Nucleus accumbens (tissue), 56 donors: ENCODE data around the gene IL20.

Source experiments
- DNase-seq, 56 donors: peaks; one replicate each; lab custom pipeline; 2025; lab: John Stamatoyannopoulos, UW

The IL20 gene

GRCh38 chr1:206898915-206899431, 33.5 kb downstream of the IL20 start:
- DNase-seq, result no peak

DNA sequence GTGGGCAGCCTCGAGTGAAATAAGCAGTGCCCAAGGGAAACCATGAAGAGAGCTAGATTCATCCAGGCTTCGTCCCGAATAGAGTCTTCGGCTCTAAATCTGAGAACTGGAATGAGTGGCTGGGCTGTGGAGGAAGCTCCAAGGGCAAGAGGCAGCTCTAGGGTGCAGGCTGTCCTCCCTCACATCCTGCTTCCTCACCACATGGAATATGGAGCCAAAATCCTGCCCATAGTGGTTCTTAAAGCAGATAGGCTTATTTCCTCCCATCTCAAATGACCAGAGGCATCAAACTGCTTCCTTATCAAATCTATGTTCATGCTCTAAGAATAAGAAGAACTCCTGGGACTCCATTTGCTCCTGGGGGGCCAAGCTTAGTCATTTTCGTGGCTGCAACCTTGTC, 34.3 kb downstream of the IL20 start:
- DNase-seq, result no peak

GRCh38 chr1:206900149-206900548, 34.7 kb downstream of the IL20 start:
- no peak for DNase-seq

GRCh38 chr1:206901944-206902343, 36.5 kb downstream of the IL20 start:
- DNase-seq, result no peak

- DNase-seq, result no peak
These were observed 37.3 kb downstream of the IL20 start for GRCh38 chr1:206902702-206903101.

DNA sequence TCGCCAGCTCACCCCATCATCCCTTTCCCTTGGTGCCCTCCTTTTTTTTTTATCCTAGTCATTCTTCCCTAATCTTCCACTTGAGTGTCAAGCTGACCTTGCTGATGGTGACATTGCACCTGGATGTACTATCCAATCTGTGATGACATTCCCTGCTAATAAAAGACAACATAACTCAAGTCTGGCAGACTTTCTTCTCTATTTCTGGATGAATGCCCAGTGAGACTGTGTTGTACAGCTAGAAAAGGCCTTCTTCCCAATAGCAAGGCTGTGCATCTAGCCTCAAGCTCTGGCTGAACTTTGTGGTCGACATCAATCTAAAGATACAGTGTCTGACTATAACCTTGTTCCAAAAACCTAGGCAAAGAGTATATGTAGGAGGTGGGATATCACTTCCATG, 38.3 kb downstream of the IL20 start:
- no peak for DNase-seq

DNA sequence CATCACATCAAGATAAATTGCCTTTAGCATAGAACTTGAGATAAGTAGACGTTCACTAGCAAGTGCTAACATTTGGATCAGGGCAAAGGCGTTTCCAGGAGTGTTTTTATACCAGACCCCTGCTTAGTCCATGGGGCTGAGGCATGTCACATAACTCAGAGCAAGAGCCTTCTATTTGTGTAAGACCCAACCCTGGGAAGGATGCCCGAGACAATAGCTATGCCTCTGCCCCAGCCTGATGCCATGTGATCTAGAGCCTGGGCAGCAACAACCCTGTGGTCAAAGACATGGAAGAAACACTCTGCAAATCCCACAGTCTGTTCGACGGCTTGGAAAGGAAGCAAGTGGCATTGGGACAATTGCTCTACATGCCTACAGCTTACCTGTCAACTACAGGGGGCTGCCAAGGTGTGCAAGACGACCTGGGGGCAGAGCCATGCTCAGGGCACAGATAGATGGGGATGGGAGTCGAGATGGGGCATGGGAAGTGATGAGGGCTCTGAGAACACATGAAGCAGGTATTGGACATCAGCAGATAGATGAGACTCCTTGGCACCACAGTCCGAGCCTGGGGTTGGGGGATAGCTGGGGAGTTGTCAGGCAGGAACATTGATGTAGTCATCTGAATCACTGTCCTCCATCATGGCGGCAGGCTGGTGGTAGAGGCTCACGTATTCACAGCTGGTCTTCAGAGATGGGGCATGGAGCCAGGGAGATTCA, 39.2 kb downstream of the IL20 start:
- DNase-seq, result no peak

GRCh38 chr1:206905295-206906164, 40.1 kb downstream of the IL20 start:
- no peak for DNase-seq

DNA sequence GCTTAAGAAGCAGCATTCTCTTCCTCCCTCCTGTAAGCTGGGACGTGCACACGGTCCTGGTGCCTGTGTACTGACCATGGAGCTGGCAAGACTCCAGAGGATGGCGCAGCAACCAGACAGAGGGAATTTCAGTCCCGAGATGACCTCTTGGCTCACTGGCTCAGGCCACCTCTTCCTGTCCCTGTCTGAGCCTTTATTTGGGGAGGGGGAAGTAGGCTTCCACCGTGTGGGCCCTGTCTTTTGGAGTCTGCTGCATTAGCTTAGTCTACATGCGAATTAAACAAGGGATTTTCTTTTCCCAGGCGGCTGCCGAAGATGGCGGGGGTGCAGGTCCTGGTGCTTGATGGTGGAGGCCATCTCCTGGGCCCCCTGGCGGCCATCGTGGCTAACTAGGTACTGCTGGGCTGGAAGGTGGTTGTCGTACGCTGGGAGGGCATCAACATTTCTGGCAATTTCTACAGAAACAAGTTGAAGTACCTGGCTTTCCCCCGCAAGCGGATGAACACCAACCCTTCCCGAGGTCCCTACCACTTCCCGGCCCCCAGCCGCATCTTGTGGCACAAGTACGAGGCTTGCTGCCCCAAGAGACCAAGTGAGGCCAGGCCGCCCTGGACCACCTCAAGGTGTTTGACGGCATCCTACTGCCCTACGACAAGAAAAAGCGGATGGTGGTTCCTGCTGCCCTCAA, 42.0 kb downstream of the IL20 start:
- DNase-seq, result no peak

DNA sequence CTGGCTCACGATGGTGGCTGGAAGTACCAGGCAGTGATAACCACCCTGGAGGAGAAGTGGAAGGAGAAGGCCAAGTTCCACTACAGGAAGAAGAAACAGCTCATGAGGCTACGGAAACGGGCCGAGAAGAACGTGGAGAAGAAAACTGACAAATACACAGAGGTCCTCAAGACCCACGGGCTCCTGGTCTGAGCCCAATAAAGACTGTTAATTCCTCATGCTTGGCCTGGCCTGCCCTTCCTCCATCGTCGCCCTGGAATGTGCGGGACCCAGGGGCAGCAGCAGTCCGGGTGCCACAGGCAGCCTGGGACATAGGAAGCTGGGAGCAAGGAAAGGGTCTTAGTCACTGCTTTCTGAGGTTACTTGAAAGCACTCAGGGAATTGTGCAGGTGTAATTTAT, 42.6 kb downstream of the IL20 start:
- no peak for DNase-seq

GRCh38 chr1:206909161-206909882, 43.9 kb downstream of the IL20 start:
- DNase-seq, result peak in 7 of 56 donors; percentile 14 to 72 (median 27)

- DNase-seq, result no peak
These were observed 44.5 kb downstream of the IL20 start for GRCh38 chr1:206909883-206910318.

DNA sequence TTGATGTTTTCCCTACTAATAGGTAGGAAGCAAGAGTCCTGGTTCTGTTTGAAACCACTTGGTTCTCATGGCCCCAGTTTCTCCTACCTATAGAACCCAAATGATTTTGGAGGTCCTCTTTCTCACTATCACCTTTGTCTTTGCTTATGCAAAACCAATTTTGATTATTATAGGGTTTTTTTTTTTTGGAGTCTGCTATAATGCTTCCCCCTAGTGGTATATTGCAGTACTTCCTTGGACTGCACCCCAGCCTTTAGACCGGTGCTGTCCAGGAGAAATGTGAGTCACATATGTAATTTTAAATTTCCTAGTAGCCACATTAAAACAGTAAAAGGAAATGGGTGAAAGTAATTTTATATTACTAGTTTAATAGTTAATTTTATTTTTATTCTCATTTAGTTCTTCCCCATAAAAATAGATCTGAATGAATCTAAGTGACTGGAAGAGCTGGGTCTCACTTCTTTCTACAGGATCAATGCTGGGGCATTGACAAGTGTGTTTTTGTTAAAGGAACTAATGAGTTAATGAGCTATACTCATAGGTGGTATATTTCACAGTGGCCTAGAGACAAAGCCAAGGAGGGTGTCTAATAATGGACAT, 45.7 kb downstream of the IL20 start:
- DNase-seq, result peak in 1 of 56 donors; percentile 23

DNA sequence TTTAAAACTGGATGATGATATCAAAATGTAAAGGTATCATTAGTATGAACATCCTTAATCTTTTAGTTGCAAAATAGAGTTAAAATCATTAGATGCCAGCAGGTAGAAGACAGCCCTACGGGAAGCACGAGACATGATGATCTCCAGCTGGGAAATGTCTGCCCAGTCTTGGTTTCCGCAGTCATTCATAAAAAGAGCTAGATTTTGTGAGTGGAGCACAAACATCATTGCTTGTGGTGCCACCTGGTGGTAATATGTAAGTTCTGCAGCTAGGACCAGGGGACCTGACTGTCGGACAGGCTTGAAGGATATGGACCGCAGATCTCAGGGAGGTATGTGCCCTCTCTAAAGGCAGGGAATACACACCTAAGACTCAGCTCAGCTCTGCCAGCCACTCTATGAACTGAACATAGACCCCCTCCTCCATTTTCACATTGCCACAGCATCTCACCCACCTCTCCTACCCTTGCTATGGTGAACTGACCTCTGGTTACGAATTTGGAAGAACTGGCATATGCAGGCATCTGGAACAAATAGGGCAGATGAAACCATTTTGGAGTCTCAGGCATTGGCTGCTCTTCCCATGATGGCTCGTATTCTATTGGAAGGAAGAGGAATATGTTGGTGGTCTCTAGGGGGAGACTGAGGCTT, 47.1 kb downstream of the IL20 start:
- peak in 41 of 56 donors; percentile 10 to 81 (median 34) for DNase-seq

GRCh38 chr1:206913766-206914537, 48.5 kb downstream of the IL20 start:
- DNase-seq, result no peak

DNA sequence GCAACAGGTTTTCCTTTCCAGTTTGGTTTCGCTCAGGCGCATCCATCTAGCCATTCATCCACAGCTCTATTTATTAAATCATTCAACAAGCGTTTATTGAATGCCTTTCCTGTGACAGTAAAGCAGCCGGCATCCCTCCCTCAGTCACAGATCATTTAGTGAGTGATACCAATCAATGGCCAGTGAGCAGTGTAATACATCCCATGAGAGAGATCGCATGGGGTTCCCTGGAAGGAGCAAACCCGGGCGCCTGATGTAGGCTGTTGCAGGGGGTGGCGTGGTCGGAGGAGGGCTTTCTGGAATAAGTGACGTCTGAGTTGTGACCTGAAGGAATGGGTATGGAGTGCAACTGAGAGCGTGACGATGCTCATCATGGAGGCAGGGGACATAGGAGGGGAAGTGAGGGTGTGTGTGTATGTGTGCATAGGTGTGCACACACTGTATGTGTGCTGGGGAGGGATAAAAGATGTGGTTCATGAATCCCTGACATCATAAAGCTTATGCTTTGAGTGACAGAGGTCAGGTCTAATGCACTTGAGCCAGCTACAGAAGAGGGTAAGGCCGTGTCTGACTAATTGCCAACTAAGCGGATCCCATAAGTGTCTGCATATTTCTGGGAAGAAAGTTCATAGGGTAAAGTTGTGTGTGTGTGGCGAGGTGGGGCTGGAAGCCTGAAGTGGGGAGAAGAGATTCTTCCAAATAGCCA, 49.8 kb downstream of the IL20 start:
- no peak for DNase-seq

GRCh38 chr1:206916000-206916709, 50.7 kb downstream of the IL20 start:
- no peak for DNase-seq
